ENCODE measurements around the gene KRTAP12-2. TPM values are rescaled to one million over a fixed set of nuclear protein-coding genes. Genes with fewer than 3 reads are reported as not detected.
A peak's percentile ranks its signal among the peaks of the same experiment; 100 is the strongest.

Gene KRTAP12-2
- total RNA-seq, 1 experiment from 2014 or later, result not detected

DNA sequence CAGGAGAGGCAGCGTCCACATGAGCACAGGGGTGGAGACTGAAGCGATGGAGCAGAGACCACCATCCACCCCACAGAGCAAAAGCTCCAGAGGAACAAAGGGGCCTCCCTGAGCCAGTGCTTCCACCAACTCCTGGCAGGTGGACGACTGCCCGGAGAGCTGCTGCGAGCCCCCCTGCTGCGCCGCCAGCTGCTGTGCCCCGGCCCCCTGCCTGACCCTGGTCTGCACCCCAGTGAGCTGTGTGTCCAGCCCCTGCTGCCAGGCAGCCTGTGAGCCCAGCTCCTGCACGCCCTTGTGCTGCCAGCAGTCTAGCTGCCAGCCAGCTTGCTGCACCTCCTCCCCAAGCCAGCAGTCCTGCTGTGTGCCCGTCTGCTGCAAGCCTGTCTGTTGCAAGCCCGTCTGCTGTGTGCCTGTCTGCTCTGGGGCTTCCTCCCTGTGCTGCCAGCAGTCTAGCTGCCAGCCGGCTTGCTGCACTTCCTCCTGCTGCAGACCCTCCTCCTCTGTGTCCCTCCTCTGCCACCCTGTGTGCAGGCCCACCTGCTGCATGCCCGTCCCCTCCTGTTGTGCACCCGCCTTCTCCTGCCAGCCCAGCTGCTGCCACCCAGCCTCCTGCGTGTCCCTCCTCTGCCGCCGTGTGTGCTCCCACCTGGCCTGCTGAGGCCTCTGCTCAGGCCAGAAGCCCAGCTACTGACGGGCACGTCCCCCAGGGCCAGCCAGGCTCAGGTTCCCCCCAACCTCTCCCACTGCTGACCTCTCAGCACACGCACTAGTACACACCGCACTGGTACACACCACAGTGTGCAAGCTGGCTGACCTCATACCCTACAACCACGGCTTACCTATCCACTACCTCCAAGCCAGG, 35.6 kb upstream of the KRTAP12-2 start:
- DNase-seq (ENCODE audit: low spot score), result no peak
- TF ChIP-seq JUN (CRISPR knock-in tag; IDR thresholded peaks at IDR 0.05) (no peak), ZNF423 (CRISPR knock-in tag; IDR thresholded peaks at IDR 0.05) (no peak), ETV6 (CRISPR knock-in tag; IDR thresholded peaks at IDR 0.05) (0 out of 2 replicates have a peak, but pooled peaks have one; percentile 18), RELA (CRISPR knock-in tag; IDR thresholded peaks at IDR 0.05; ENCODE audit: borderline replicate concordance) (no peak), ATF1 (CRISPR knock-in tag; IDR thresholded peaks at IDR 0.05) (no peak), CREB1 (CRISPR knock-in tag; IDR thresholded peaks at IDR 0.05) (no peak), TCF7 (CRISPR knock-in tag; IDR thresholded peaks at IDR 0.05; ENCODE audit: low read depth) (no peak), ZNF232 (CRISPR knock-in tag; IDR thresholded peaks at IDR 0.05) (no peak), ATF3 (CRISPR knock-in tag; conservative IDR thresholded peaks at IDR 0.05) (no peak), SMAD4 (CRISPR knock-in tag; IDR thresholded peaks at IDR 0.05) (no peak), ESRRA (CRISPR knock-in tag; IDR thresholded peaks at IDR 0.05; ENCODE audit: borderline replicate concordance) (no peak), FOXK1 (CRISPR knock-in tag; IDR thresholded peaks at IDR 0.05) (no peak), TEAD1 (CRISPR knock-in tag; IDR thresholded peaks at IDR 0.05) (no peak), SP1 (CRISPR knock-in tag; conservative IDR thresholded peaks at IDR 0.05) (0 out of 2 replicates have a peak, but pooled peaks have one; percentile 18), ZNF138 (CRISPR knock-in tag; conservative IDR thresholded peaks at IDR 0.05) (peak; percentile 56; the same call in 1 of the 2 replicates), CREM (CRISPR knock-in tag; IDR thresholded peaks at IDR 0.05) (no peak), TP53 (CRISPR knock-in tag; IDR thresholded peaks at IDR 0.05) (0 out of 2 replicates have a peak, but pooled peaks have one; percentile 40)
- TF ChIP-seq, protein P1, sequence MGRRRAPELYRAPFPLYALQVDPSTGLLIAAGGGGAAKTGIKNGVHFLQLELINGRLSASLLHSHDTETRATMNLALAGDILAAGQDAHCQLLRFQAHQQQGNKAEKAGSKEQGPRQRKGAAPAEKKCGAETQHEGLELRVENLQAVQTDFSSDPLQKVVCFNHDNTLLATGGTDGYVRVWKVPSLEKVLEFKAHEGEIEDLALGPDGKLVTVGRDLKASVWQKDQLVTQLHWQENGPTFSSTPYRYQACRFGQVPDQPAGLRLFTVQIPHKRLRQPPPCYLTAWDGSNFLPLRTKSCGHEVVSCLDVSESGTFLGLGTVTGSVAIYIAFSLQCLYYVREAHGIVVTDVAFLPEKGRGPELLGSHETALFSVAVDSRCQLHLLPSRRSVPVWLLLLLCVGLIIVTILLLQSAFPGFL (CRISPR knock-in tag; IDR thresholded peaks at IDR 0.05; ENCODE audit: borderline replicate concordance), result no peak
- TF ChIP-seq, protein P2, sequence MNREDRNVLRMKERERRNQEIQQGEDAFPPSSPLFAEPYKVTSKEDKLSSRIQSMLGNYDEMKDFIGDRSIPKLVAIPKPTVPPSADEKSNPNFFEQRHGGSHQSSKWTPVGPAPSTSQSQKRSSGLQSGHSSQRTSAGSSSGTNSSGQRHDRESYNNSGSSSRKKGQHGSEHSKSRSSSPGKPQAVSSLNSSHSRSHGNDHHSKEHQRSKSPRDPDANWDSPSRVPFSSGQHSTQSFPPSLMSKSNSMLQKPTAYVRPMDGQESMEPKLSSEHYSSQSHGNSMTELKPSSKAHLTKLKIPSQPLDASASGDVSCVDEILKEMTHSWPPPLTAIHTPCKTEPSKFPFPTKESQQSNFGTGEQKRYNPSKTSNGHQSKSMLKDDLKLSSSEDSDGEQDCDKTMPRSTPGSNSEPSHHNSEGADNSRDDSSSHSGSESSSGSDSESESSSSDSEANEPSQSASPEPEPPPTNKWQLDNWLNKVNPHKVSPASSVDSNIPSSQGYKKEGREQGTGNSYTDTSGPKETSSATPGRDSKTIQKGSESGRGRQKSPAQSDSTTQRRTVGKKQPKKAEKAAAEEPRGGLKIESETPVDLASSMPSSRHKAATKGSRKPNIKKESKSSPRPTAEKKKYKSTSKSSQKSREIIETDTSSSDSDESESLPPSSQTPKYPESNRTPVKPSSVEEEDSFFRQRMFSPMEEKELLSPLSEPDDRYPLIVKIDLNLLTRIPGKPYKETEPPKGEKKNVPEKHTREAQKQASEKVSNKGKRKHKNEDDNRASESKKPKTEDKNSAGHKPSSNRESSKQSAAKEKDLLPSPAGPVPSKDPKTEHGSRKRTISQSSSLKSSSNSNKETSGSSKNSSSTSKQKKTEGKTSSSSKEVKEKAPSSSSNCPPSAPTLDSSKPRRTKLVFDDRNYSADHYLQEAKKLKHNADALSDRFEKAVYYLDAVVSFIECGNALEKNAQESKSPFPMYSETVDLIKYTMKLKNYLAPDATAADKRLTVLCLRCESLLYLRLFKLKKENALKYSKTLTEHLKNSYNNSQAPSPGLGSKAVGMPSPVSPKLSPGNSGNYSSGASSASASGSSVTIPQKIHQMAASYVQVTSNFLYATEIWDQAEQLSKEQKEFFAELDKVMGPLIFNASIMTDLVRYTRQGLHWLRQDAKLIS (CRISPR knock-in tag; IDR thresholded peaks at IDR 0.05; ENCODE audit: borderline replicate concordance), result no peak
- TF ChIP-seq, protein P3, sequence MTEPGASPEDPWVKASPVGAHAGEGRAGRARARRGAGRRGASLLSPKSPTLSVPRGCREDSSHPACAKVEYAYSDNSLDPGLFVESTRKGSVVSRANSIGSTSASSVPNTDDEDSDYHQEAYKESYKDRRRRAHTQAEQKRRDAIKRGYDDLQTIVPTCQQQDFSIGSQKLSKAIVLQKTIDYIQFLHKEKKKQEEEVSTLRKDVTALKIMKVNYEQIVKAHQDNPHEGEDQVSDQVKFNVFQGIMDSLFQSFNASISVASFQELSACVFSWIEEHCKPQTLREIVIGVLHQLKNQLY (CRISPR knock-in tag; IDR thresholded peaks at IDR 0.05), result no peak
- TF ChIP-seq, protein P4, sequence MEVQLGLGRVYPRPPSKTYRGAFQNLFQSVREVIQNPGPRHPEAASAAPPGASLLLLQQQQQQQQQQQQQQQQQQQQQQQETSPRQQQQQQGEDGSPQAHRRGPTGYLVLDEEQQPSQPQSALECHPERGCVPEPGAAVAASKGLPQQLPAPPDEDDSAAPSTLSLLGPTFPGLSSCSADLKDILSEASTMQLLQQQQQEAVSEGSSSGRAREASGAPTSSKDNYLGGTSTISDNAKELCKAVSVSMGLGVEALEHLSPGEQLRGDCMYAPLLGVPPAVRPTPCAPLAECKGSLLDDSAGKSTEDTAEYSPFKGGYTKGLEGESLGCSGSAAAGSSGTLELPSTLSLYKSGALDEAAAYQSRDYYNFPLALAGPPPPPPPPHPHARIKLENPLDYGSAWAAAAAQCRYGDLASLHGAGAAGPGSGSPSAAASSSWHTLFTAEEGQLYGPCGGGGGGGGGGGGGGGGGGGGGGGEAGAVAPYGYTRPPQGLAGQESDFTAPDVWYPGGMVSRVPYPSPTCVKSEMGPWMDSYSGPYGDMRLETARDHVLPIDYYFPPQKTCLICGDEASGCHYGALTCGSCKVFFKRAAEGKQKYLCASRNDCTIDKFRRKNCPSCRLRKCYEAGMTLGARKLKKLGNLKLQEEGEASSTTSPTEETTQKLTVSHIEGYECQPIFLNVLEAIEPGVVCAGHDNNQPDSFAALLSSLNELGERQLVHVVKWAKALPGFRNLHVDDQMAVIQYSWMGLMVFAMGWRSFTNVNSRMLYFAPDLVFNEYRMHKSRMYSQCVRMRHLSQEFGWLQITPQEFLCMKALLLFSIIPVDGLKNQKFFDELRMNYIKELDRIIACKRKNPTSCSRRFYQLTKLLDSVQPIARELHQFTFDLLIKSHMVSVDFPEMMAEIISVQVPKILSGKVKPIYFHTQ (CRISPR knock-in tag; IDR thresholded peaks at IDR 0.05), result no peak
- no peaks in the 10 kb centered on the region for H3K36me3 Mint-ChIP-seq
- H3K27ac Mint-ChIP-seq, result peak overlapping the region; percentile 94
- no peak for ATAC-seq
- H3K4me1 Mint-ChIP-seq, result peaks cover 82% of the 10 kb centered on the region
- H3K9me3 Mint-ChIP-seq, result no peaks in the 10 kb centered on the region
- H3K4me3 Mint-ChIP-seq, result peak overlapping the region; percentile 43
- H3K27me3 Mint-ChIP-seq (ENCODE audit: low read depth), result peaks cover 22% of the 10 kb centered on the region
- POLR2A ChIA-PET, result no interaction called here
- CTCF ChIA-PET, result interaction anchor here (0.5 to 2.6 kb wide), 9 partner anchors 8 to 334 kb away, joined by 3 to 10 read pairs (median 3); no protein-coding TSS in a partner anchor
